ENCODE data around the gene ICAM5.

DNA sequence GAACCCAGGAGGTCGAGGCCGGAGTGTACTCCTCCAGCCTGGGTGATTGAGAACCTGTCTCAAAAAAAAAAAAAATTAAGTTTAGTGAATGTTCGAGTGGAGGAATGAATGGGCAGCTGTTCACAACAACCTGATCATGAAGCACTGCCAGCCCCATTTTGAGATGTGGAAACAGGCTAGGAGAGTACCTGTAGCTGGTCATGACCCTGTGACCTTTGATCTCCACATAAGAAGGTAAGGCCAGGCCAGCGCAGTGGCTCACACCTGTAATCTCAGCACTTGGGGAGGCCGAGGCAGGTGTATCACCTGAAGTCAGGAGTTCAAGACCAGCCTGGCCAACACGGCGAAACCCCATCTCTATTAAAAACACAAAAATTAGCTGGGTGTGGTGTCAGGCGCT lies 36.0 kb downstream of the ICAM5 start:
- TF ChIP-seq, protein P1, sequence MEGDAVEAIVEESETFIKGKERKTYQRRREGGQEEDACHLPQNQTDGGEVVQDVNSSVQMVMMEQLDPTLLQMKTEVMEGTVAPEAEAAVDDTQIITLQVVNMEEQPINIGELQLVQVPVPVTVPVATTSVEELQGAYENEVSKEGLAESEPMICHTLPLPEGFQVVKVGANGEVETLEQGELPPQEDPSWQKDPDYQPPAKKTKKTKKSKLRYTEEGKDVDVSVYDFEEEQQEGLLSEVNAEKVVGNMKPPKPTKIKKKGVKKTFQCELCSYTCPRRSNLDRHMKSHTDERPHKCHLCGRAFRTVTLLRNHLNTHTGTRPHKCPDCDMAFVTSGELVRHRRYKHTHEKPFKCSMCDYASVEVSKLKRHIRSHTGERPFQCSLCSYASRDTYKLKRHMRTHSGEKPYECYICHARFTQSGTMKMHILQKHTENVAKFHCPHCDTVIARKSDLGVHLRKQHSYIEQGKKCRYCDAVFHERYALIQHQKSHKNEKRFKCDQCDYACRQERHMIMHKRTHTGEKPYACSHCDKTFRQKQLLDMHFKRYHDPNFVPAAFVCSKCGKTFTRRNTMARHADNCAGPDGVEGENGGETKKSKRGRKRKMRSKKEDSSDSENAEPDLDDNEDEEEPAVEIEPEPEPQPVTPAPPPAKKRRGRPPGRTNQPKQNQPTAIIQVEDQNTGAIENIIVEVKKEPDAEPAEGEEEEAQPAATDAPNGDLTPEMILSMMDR (IDR thresholded peaks at IDR 0.05): no peak
- TF ChIP-seq POLR2AphosphoS5 (IDR thresholded peaks at IDR 0.05): no peak
- TF ChIP-seq POLR2A (IDR thresholded peaks at IDR 0.05): no peak

All from upper lobe of left lung (tissue), 4 donors.